H1 (cell line): ENCODE measurements around the gene CUTA. TPM values are rescaled to one million over a fixed set of nuclear protein-coding genes. Genes with fewer than 3 reads are reported as not detected.
A peak's percentile ranks its signal among the peaks of the same experiment; 100 is the strongest.

Experiments used
- CTCF ChIA-PET: fragments of 300-600 bp; sonication (Branson Sonifier 250); formaldehyde crosslinking; loops from one replicate; lab custom pipeline; 2021; ENCODE audit not compliant: partially characterized antibody; lab: Charles Lee
- POLR2A ChIA-PET: fragments of 300-600 bp; sonication (Branson Sonifier 250); formaldehyde crosslinking; loops from one replicate; lab custom pipeline; 2021; ENCODE audit warnings: inconsistent platforms; ENCODE audit not compliant: partially characterized antibody; lab: Charles Lee
- DNase-seq, 2 experiments: peaks; one replicate each; pipeline versions ENCODE4 v3.0.0 to v3.0.0-alpha.2; 2010 to 2022; ENCODE audit warnings: low spot score in 2 of 2, low read depth in 1 of 2, mixed read lengths in 1 of 2
- FAIRE-seq: peaks from 2 replicates; lab custom pipeline; 2011; peaks lifted over from hg19 to GRCh38; lab: Jason Lieb, UNC
- H2AFZ ChIP-seq: 2 replicates; pipeline ENCODE4 v1.8.1; 2012; ENCODE audit warnings: low read length, inconsistent platforms
- H2AK5ac ChIP-seq: 2 replicates; pipeline ENCODE4 v1.6.1; 2013; ENCODE audit warnings: low read depth, low read length
- H2BK120ac ChIP-seq: replicated peaks from 2 replicates; pipeline ENCODE3; 2013; ENCODE audit warnings: low read depth, low read length, inconsistent platforms
- H2BK12ac ChIP-seq: 2 replicates; pipeline ENCODE4 v1.6.1; 2013; ENCODE audit warnings: low read depth, low read length
- H2BK15ac ChIP-seq: 2 replicates; pipeline ENCODE4 v1.6.1; 2013; ENCODE audit warnings: low read length
- H2BK20ac ChIP-seq: 2 replicates; pipeline ENCODE4 v1.6.1; 2013; ENCODE audit warnings: low read length
- H2BK5ac ChIP-seq: 2 replicates; pipeline ENCODE4 v1.6.1; 2013; ENCODE audit warnings: low read depth, low read length
- H3K14ac ChIP-seq: 2 replicates; pipeline ENCODE4 v1.6.1; 2013; ENCODE audit warnings: inconsistent platforms; ENCODE audit not compliant: insufficient read length
- H3K18ac ChIP-seq: 2 replicates; pipeline ENCODE4 v1.6.1; 2013; ENCODE audit warnings: low read length; ENCODE audit errors: extremely low read depth
- H3K23ac ChIP-seq: 2 replicates; pipeline ENCODE4 v1.6.1; 2013; ENCODE audit warnings: inconsistent platforms; ENCODE audit not compliant: insufficient read length
- H3K23me2 ChIP-seq: 2 replicates; pipeline ENCODE4 v1.6.1; 2013; ENCODE audit warnings: low read depth, low read length
- H3K27ac ChIP-seq: 2 replicates; pipeline ENCODE4 v1.6.1; 2011; ENCODE audit warnings: low read depth, low read length, inconsistent platforms
- H3K27me3 ChIP-seq, 4 experiments: replicated peaks in 1 of 4; 1 replicate in 1 of 4; 2 replicates in 3 of 4; pipeline versions ENCODE4 v1.6.1 to v1.8.1; 2011 to 2013; ENCODE audit warnings: low read length in 3 of 4, mild to moderate bottlenecking in 3 of 4, inconsistent platforms in 2 of 4, mixed read lengths in 2 of 4, moderate library complexity in 1 of 4; ENCODE audit not compliant: control insufficient read depth in 3 of 4, insufficient read depth in 3 of 4; ENCODE audit errors: extremely low read depth in 1 of 4
- H3K36me3 ChIP-seq, 4 experiments: 2 replicates each; pipeline versions ENCODE4 v1.6.1 to v1.8.1; 2011 to 2013; ENCODE audit warnings: mild to moderate bottlenecking in 4 of 4, low read length in 3 of 4, moderate library complexity in 2 of 4, control low read depth in 1 of 4, inconsistent platforms in 1 of 4; ENCODE audit not compliant: insufficient read depth in 4 of 4, control insufficient read depth in 2 of 4
- H3K4ac ChIP-seq: replicated peaks from 2 replicates; pipeline ENCODE3; 2013; ENCODE audit warnings: low read length, low read depth, mixed read lengths, inconsistent platforms; ENCODE audit not compliant: insufficient read length
- H3K4me1 ChIP-seq, 4 experiments: replicated peaks in 1 of 4; 1 replicate in 1 of 4; 2 replicates in 3 of 4; pipeline versions ENCODE4 v1.6.1 to v1.8.1; 2011 to 2013; ENCODE audit warnings: low read length in 3 of 4, inconsistent platforms in 2 of 4, mixed read lengths in 1 of 4; ENCODE audit not compliant: insufficient read depth in 4 of 4, control insufficient read depth in 3 of 4
- H3K4me2 ChIP-seq, 2 experiments: 2 replicates each; pipeline versions ENCODE4 v1.6.1 to v1.8.1; 2011 to 2013; ENCODE audit warnings: low read depth in 2 of 2, low read length in 2 of 2, control low read depth in 1 of 2, inconsistent platforms in 1 of 2, mild to moderate bottlenecking in 1 of 2; ENCODE audit not compliant: insufficient read depth in 1 of 2
- H3K4me3 ChIP-seq, 4 experiments: fragments of 200-600, 300-600 bp in 1 of 4; sonication (generic), shearing (Covaris generic), sonication (Bioruptor Twin) in 1 of 4; 2 replicates each; pipeline versions ENCODE4 v1.5.1 to v1.8.1; 2011 to 2016; ENCODE audit warnings: low read length in 4 of 4, low read depth in 3 of 4, control low read depth in 2 of 4, inconsistent platforms in 2 of 4, mild to moderate bottlenecking in 2 of 4, mixed read lengths in 1 of 4, moderate library complexity in 1 of 4; ENCODE audit not compliant: insufficient read depth in 2 of 4; ENCODE audit errors: extremely low read depth in 1 of 4
- H3K56ac ChIP-seq: replicated peaks from 2 replicates; pipeline ENCODE3; 2013; ENCODE audit warnings: low read depth, mild to moderate bottlenecking, mixed read lengths, low read length, inconsistent platforms; ENCODE audit not compliant: insufficient read length
- H3K79me1 ChIP-seq: 2 replicates; pipeline ENCODE4 v1.6.1; 2013; ENCODE audit warnings: low read depth, low read length, control low read depth
- H3K79me2 ChIP-seq, 2 experiments: 2 replicates each; pipeline versions ENCODE4 v1.6.1 to v1.8.1; 2012 to 2013; ENCODE audit warnings: low read length in 2 of 2, mild to moderate bottlenecking in 2 of 2, inconsistent platforms in 1 of 2; ENCODE audit not compliant: insufficient read depth in 2 of 2, control insufficient read depth in 1 of 2
- H3K9ac ChIP-seq, 4 experiments: replicated peaks in 1 of 4; 1 replicate in 1 of 4; 2 replicates in 3 of 4; pipeline versions ENCODE4 v1.6.1 to v1.8.1; 2011 to 2013; ENCODE audit warnings: low read depth in 3 of 4, low read length in 3 of 4, control low read depth in 2 of 4, mild to moderate bottlenecking in 2 of 4, moderate library complexity in 2 of 4, inconsistent platforms in 1 of 4; ENCODE audit errors: extremely low read depth in 1 of 4
- H3K9me3 ChIP-seq, 2 experiments: 2 replicates each; pipeline versions ENCODE4 v1.6.1 to v1.8.1; 2012 to 2013; ENCODE audit warnings: mild to moderate bottlenecking in 2 of 2, moderate library complexity in 2 of 2, control low read depth in 1 of 2, inconsistent platforms in 1 of 2, low read depth in 1 of 2, low read length in 1 of 2, mixed read lengths in 1 of 2; ENCODE audit not compliant: insufficient read depth in 2 of 2
- H4K20me1 ChIP-seq, 2 experiments: replicated peaks in 1 of 2; 2 replicates each; pipeline versions ENCODE3 to v1.8.1; 2011 to 2013; ENCODE audit warnings: inconsistent platforms in 2 of 2, low read length in 2 of 2, mild to moderate bottlenecking in 1 of 2; ENCODE audit not compliant: insufficient read depth in 2 of 2, control insufficient read depth in 1 of 2
- H4K5ac ChIP-seq: 2 replicates; pipeline ENCODE4 v1.6.1; 2013; ENCODE audit warnings: low read length, low read depth, mixed read lengths, inconsistent platforms; ENCODE audit not compliant: insufficient read length
- H4K8ac ChIP-seq: 2 replicates; pipeline ENCODE4 v1.8.0; 2013; ENCODE audit warnings: mild to moderate bottlenecking, moderate library complexity, low read length, inconsistent platforms; ENCODE audit not compliant: insufficient read depth; ENCODE audit errors: extremely low read depth
- H4K91ac ChIP-seq: replicated peaks from 2 replicates; pipeline ENCODE3; 2013; ENCODE audit warnings: low read length, mixed read lengths, inconsistent platforms; ENCODE audit not compliant: insufficient read length
- EZH2 ChIP-seq: fragments of 200-600 bp; sonication (generic); IDR thresholded peaks from 2 replicates; pipeline ENCODE4 v1.7.1; 2012; ENCODE audit warnings: low read depth, mild to moderate bottlenecking, moderate library complexity, low read length, inconsistent platforms; ENCODE audit not compliant: severe bottlenecking
- KDM5A ChIP-seq: fragments of 200-600 bp; IDR thresholded peaks from 2 replicates; pipeline ENCODE4 v1.7.1; 2012; ENCODE audit warnings: mild to moderate bottlenecking, low read length, inconsistent platforms, mixed read lengths
- RFX5 ChIP-seq: IDR thresholded peaks from 2 replicates; pipeline ENCODE4 v1.6.1; 2011; ENCODE audit warnings: low read depth, low read length, improper control_type of control experiment, borderline replicate concordance
- WGBS, 2 experiments: shearing (Covaris generic) in 1 of 2; methylation state at CpG; one replicate each; pipeline versions ENCODE4 v1.1.6 to v1.1.7; 2013 to 2015; ENCODE audit warnings: low lambda C conversion rate in 2 of 2, mixed read lengths in 2 of 2, inconsistent platforms in 1 of 2, low coverage in 1 of 2, missing lambda C conversion rate in 1 of 2; ENCODE audit not compliant: insufficient replicate concordance in 2 of 2, insufficient coverage in 1 of 2, insufficient read length in 1 of 2; ENCODE audit errors: extremely low coverage in 1 of 2, missing lambda C conversion rate in 1 of 2; 5-methylcytosine and 5-hydroxymethylcytosine counted together
- polyA plus RNA-seq, 7 experiments: library from polyadenylated mRNA; depleted of rRNA in 3 of 7; stranded (reverse) in 5 of 7; unstranded in 2 of 7; fragments of >200 nt in 5 of 7; fragments of 200-250 nt in 2 of 7; gene quantifications; 1 replicate in 5 of 7; 2 replicates in 1 of 7; 4 replicates in 1 of 7; pipeline versions ENCODE4 v1.2.1 to v1.2.3, GENCODE V29; 2011 to 2013; ENCODE audit warnings: missing spikeins in 2 of 7, mixed read lengths in 2 of 7
- total RNA-seq: library from RNA; stranded (reverse); fragmentation: NEBNext Ultra II Directional; extraction: Animal tissue kit (Norgen Biotek cat#: 25700); gene quantifications from 2 replicates; pipeline ENCODE4 v1.2.1, GENCODE V29; 2021

CUTA gene
- total and polyA plus RNA-seq, 2 of the 8 experiments (the other 6 are each of a cell fraction or from before 2014, with no cell fraction given): 297 to 460 TPM

GRCh38 chr6:33429750-33430052 lies 11.8 kb upstream of the CUTA start:
- Histone ChIP-seq H2BK12ac (peak overlapping the region; percentile 65; the same call in 1 of the 2 replicates), H4K5ac (no peak overlapping the region), H3K4me2 (peak overlapping the region; percentile 17 to 83; a peak in 2 of 4 replicates), H2BK120ac (no peak overlapping the region), H2AK5ac (0 out of 2 replicates have a peak overlapping the region, but pooled peaks have one; percentile 79), H3K18ac (no peak overlapping the region), H3K4me1 (peaks cover 15 to 47% (median 29%) of the 10 kb centered on the region in 4 experiments), H3K23me2 (peaks cover 37% of the 10 kb centered on the region), H3K79me1 (peaks cover 17% of the 10 kb centered on the region), H3K9ac (no peak overlapping the region), H3K14ac (no peak overlapping the region), H3K56ac (no peak overlapping the region), H4K91ac (peak overlapping the region; percentile 94), H3K27ac (no peak overlapping the region), H3K4ac (no peak overlapping the region), H4K20me1 (peaks cover 0 to 13% of the 10 kb centered on the region in 2 experiments), H2BK5ac (peak overlapping the region; percentile 92; the same call in 1 of the 2 replicates), H3K9me3 (no peaks in the 10 kb centered on the region), H3K27me3 (no peaks in the 10 kb centered on the region), H3K36me3 (no peaks in the 10 kb centered on the region), H2BK20ac (no peak overlapping the region), H2AFZ (no peak overlapping the region), H3K4me3 (no peak overlapping the region), H3K79me2 (peaks cover 13 to 67% of the 10 kb centered on the region in 2 experiments), H4K8ac (no peak overlapping the region), H3K23ac (no peak overlapping the region), H2BK15ac (peak overlapping the region; percentile 100)
- POLR2A ChIA-PET: interaction anchor here (0.8 to 14.8 kb wide), 5 partner anchors 11 to 22 kb away, joined by 3 to 381 read pairs (median 35); partner anchors contain the start of genes CUTA, PHF1, SYNGAP1 and ZBTB9
- FAIRE-seq (no peak), DNase-seq (no peak)
- WGBS, 2 experiments: 91% methylated on average over 2 of the region's 2 CpGs; no CpG with 5 or more reads in 1 of the 2 experiments
- no peak for TF ChIP-seq KDM5A
- no peak for TF ChIP-seq RFX5
- TF ChIP-seq EZH2: no peak
- CTCF ChIA-PET: interaction anchor here (1.1 to 4.1 kb wide), 3 partner anchors 11 to 39 kb away, joined by 7 to 22 read pairs (median 16); partner anchors contain the start of genes CUTA and SYNGAP1
